Measurements from ENCODE around the gene C1QTNF5.
A peak's percentile ranks its signal among the peaks of the same experiment; 100 is the strongest.

C1QTNF5 gene

DNA sequence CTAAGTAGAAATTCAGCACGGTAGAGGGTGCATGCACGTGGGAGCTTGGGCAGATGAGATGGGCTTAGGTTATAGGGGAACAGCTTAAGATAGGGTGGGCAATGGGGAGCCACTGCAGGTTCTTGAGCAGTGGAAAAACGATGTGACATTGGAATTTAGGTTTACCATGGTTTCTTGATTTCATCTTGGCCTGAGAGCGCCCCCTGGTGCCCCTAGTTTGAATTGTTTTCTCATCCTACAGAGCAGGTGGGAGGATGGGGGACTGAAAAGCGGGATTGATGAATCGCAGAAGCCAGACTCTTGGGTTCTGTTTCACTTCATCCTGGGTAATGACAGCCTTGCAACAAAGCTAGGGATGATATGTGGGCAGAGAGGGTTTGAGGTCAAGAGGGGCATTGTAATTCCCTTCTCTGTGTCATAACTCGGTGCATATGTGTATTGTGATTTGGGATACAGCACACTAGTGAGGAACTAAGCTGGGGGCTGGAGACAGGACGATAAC, 17.1 kb downstream of the C1QTNF5 start:
- TF ChIP-seq TAF1 (IDR thresholded peaks at IDR 0.05; ENCODE audit: low read depth) (no peak), ZBTB7A (IDR thresholded peaks at IDR 0.05; ENCODE audit: low read depth) (no peak), RAD21 (IDR thresholded peaks at IDR 0.05; ENCODE audit: low read depth) (peak; percentile 70), NFIC (IDR thresholded peaks at IDR 0.05) (no peak), TCF12 (IDR thresholded peaks at IDR 0.05; ENCODE audit: low read depth) (no peak), TEAD4 (IDR thresholded peaks at IDR 0.05) (no peak; the same call in 1 of the 2 replicates), EP300 (IDR thresholded peaks at IDR 0.05; ENCODE audit: borderline replicate concordance) (no peak)
- TF ChIP-seq, protein P1, sequence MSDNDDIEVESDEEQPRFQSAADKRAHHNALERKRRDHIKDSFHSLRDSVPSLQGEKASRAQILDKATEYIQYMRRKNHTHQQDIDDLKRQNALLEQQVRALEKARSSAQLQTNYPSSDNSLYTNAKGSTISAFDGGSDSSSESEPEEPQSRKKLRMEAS (IDR thresholded peaks at IDR 0.05): no peak

DNA sequence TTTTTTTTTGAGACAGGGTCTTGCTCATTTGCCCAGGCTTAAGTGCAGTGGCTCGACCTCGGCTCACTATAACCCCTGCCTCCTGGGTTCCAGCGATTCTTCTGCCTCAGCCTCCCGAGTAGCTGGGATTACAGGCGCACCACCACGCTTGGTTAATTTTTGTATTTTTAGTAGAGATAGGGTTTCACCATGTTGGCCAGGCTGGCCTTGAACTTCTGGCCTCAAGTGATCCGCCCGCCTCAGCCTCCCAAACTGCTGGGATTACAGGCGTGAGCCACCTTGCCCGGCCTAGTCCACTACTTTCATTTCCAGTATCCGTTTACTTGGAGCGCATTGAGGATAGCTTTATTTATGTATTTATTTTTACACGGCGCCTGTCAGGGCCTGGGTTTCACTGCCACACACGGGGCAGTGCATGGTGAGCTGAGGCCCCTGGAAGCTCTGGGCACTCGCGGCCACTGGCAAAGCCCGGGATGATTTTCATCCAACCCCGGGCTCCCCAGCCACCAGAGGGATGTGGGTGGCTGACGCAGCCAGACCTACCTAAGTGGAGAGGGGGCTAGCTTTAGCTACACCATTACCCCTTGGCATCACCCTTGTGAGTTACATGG, 17.7 kb downstream of the C1QTNF5 start:
- no peak for TF ChIP-seq RAD21 (IDR thresholded peaks at IDR 0.05; ENCODE audit: low read depth)
- TF ChIP-seq FOXM1 (IDR thresholded peaks at IDR 0.05; ENCODE audit: borderline replicate concordance, low read depth): no peak
- no peak for TF ChIP-seq EP300 (IDR thresholded peaks at IDR 0.05; ENCODE audit: borderline replicate concordance)
- TF ChIP-seq TCF12 (IDR thresholded peaks at IDR 0.05; ENCODE audit: low read depth): no peak; the same call in 1 of the 2 replicates
- TF ChIP-seq, protein P2, sequence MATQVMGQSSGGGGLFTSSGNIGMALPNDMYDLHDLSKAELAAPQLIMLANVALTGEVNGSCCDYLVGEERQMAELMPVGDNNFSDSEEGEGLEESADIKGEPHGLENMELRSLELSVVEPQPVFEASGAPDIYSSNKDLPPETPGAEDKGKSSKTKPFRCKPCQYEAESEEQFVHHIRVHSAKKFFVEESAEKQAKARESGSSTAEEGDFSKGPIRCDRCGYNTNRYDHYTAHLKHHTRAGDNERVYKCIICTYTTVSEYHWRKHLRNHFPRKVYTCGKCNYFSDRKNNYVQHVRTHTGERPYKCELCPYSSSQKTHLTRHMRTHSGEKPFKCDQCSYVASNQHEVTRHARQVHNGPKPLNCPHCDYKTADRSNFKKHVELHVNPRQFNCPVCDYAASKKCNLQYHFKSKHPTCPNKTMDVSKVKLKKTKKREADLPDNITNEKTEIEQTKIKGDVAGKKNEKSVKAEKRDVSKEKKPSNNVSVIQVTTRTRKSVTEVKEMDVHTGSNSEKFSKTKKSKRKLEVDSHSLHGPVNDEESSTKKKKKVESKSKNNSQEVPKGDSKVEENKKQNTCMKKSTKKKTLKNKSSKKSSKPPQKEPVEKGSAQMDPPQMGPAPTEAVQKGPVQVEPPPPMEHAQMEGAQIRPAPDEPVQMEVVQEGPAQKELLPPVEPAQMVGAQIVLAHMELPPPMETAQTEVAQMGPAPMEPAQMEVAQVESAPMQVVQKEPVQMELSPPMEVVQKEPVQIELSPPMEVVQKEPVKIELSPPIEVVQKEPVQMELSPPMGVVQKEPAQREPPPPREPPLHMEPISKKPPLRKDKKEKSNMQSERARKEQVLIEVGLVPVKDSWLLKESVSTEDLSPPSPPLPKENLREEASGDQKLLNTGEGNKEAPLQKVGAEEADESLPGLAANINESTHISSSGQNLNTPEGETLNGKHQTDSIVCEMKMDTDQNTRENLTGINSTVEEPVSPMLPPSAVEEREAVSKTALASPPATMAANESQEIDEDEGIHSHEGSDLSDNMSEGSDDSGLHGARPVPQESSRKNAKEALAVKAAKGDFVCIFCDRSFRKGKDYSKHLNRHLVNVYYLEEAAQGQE (IDR thresholded peaks at IDR 0.05; ENCODE audit: low read depth): no peak
- TF ChIP-seq EGR1 (IDR thresholded peaks at IDR 0.05): no peak
- no peak for TF ChIP-seq TAF1 (IDR thresholded peaks at IDR 0.05; ENCODE audit: low read depth)
- TF ChIP-seq CEBPB (IDR thresholded peaks at IDR 0.05): no peak
- no peak for TF ChIP-seq TEAD4 (IDR thresholded peaks at IDR 0.05)
- no peak for TF ChIP-seq YY1 (IDR thresholded peaks at IDR 0.05; ENCODE audit: low read depth)
- TF ChIP-seq, protein P1 (IDR thresholded peaks at IDR 0.05): no peak
- TF ChIP-seq USF1 (IDR thresholded peaks at IDR 0.05): no peak
- TF ChIP-seq NFIC (IDR thresholded peaks at IDR 0.05): no peak
- no peak for TF ChIP-seq ZBTB7A (IDR thresholded peaks at IDR 0.05; ENCODE audit: low read depth)
- TF ChIP-seq CREB1 (IDR thresholded peaks at IDR 0.05; ENCODE audit: low read depth): no peak

DNA sequence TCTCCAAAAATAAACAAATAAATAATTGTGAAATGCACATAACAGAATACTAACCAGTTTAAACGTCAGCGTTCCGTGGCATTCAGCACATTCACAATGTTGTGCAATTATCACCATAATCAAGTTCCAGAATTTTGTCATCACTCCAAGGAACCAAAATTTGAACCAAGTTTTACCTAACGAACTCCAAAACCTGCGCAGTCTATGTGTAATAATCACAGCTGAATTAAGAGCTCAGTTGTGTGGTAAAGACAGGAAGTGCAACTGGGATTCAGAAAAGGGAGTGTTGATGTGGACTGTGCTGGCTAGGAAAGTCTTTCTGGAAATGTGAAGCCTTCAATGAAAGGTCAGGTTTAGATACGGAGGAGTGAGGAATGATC, 18.3 kb downstream of the C1QTNF5 start:
- TF ChIP-seq TCF12 (IDR thresholded peaks at IDR 0.05; ENCODE audit: low read depth) (no peak), ZBTB7A (IDR thresholded peaks at IDR 0.05; ENCODE audit: low read depth) (no peak), RAD21 (IDR thresholded peaks at IDR 0.05; ENCODE audit: low read depth) (no peak), EP300 (IDR thresholded peaks at IDR 0.05; ENCODE audit: borderline replicate concordance) (no peak), USF1 (IDR thresholded peaks at IDR 0.05) (no peak), NFIC (IDR thresholded peaks at IDR 0.05) (no peak), TAF1 (IDR thresholded peaks at IDR 0.05; ENCODE audit: low read depth) (no peak), FOXM1 (IDR thresholded peaks at IDR 0.05; ENCODE audit: borderline replicate concordance, low read depth) (no peak), EGR1 (IDR thresholded peaks at IDR 0.05) (no peak)
- TF ChIP-seq, protein P2 (IDR thresholded peaks at IDR 0.05; ENCODE audit: low read depth): no peak

GRCh38 chr11:119320776-119321524, 19.7 kb downstream of the C1QTNF5 start:
- peak; percentile 67; the same call in 1 of the 2 replicates for TF ChIP-seq TAF1 (IDR thresholded peaks at IDR 0.05; ENCODE audit: low read depth)
- TF ChIP-seq ZBTB7A (IDR thresholded peaks at IDR 0.05; ENCODE audit: low read depth): peak; percentile 12; the same call in 1 of the 2 replicates
- no peak for TF ChIP-seq EP300 (IDR thresholded peaks at IDR 0.05; ENCODE audit: borderline replicate concordance)

GRCh38 chr11:119320240-119320775, 20.4 kb downstream of the C1QTNF5 start:
- TF ChIP-seq NFIC (IDR thresholded peaks at IDR 0.05) (no peak), TEAD4 (IDR thresholded peaks at IDR 0.05) (no peak), TCF12 (IDR thresholded peaks at IDR 0.05; ENCODE audit: low read depth) (no peak), ZBTB7A (IDR thresholded peaks at IDR 0.05; ENCODE audit: low read depth) (no peak), FOXM1 (IDR thresholded peaks at IDR 0.05; ENCODE audit: borderline replicate concordance, low read depth) (no peak), TAF1 (IDR thresholded peaks at IDR 0.05; ENCODE audit: low read depth) (no peak), EGR1 (IDR thresholded peaks at IDR 0.05) (no peak), CREB1 (IDR thresholded peaks at IDR 0.05; ENCODE audit: low read depth) (no peak), YY1 (IDR thresholded peaks at IDR 0.05; ENCODE audit: low read depth) (no peak), CEBPB (IDR thresholded peaks at IDR 0.05) (no peak), USF1 (IDR thresholded peaks at IDR 0.05) (no peak), RAD21 (IDR thresholded peaks at IDR 0.05; ENCODE audit: low read depth) (no peak), EP300 (IDR thresholded peaks at IDR 0.05; ENCODE audit: borderline replicate concordance) (no peak)
- TF ChIP-seq, protein P2 (IDR thresholded peaks at IDR 0.05; ENCODE audit: low read depth): no peak
- TF ChIP-seq, protein P1 (IDR thresholded peaks at IDR 0.05): no peak

Data from Ishikawa (cell line).